Esophagus muscularis mucosa (tissue), 4 donors: Measurements from ENCODE around the gene PPP4R3A.
A peak's percentile ranks its signal among the peaks of the same experiment; 100 is the strongest.

Experiments
- EP300 ChIP-seq: sonication (generic); formaldehyde crosslinking; IDR thresholded peaks from one replicate; pipeline ENCODE4 v1.6.1; 2017; ENCODE audit warnings: antibody characterized with exemption
- POLR2A ChIP-seq: fragments of 450-650 bp; IDR thresholded peaks from one replicate; pipeline ENCODE4 v1.6.1; 2017; ENCODE audit warnings: antibody characterized with exemption, moderate library complexity, mild to moderate bottlenecking, low read depth
- POLR2AphosphoS5 ChIP-seq, 2 donors: sonication (generic); formaldehyde crosslinking; IDR thresholded peaks; one replicate each; pipeline ENCODE4 v1.6.1; 2017; ENCODE audit warnings: antibody characterized with exemption in 2 of 2
- TF ChIP-seq, protein P1 (sequence below), 3 experiments: fragments of 200-600 bp in 2 of 3; fragments of 450-650 bp in 1 of 3; sonication (generic) in 2 of 3; IDR thresholded peaks; one replicate each; pipeline ENCODE4 v1.5.1; 2017 to 2019; ENCODE audit warnings: antibody characterized with exemption in 3 of 3, mild to moderate bottlenecking in 2 of 3, moderate library complexity in 1 of 3

DNA sequence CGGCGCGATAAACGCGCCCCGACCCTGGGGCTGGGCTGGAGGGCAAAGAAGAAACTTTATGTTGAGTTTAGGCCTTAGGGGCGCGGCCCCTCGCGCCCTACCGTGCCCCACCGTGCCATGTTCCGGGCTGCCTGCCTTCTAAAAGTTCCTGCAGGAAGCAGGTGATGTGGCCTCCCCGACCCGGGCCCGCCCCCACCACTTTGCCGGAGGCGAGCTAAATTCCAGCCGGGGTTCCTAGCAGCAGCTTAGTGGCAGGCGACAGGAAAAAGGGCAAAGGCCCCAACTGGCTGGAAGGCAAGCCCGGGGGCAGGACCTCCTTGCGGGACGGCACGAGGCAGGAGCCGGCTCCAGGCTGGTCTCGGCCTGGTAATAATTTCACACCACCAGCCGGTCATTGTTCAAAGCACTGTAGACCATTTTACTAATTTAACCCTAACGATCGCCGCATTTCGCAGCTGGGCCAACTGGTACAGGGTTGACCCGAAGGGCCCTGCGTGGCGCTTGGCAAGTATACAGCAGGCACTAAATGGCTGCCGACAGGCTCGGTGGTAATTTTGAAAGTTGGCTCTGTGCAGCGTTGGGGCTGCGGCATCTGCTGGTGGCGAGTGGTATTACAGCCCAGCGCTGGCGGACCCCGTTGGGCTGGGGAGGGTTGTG lies 91.6 kb downstream of the PPP4R3A start:
- TF ChIP-seq EP300: no peak
- TF ChIP-seq, protein P1, sequence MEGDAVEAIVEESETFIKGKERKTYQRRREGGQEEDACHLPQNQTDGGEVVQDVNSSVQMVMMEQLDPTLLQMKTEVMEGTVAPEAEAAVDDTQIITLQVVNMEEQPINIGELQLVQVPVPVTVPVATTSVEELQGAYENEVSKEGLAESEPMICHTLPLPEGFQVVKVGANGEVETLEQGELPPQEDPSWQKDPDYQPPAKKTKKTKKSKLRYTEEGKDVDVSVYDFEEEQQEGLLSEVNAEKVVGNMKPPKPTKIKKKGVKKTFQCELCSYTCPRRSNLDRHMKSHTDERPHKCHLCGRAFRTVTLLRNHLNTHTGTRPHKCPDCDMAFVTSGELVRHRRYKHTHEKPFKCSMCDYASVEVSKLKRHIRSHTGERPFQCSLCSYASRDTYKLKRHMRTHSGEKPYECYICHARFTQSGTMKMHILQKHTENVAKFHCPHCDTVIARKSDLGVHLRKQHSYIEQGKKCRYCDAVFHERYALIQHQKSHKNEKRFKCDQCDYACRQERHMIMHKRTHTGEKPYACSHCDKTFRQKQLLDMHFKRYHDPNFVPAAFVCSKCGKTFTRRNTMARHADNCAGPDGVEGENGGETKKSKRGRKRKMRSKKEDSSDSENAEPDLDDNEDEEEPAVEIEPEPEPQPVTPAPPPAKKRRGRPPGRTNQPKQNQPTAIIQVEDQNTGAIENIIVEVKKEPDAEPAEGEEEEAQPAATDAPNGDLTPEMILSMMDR (IDR thresholded peaks at IDR 0.05): peak in 2 of 3 experiments; percentile 94 to 96
- no peak for TF ChIP-seq POLR2A
- TF ChIP-seq POLR2AphosphoS5 (IDR thresholded peaks at IDR 0.05): peak in 1 of 2 donors; percentile 6
